Stimulated activated CD4-positive, alpha-beta T cell treated with anti-CD3 and anti-CD28 coated beads, Interleukin-1b, Interleukin-23, amount 100 ng/mL, for 48 hours (primary cell): ENCODE measurements around the gene KERA.
"Not testable (repeated sequence)": the region's sequence is repeated elsewhere in the genome, so short reads cannot be mapped to it uniquely, and the experiment has no call there.

ENCODE experiments used
- DNase-seq: peaks from one replicate; pipeline ENCODE4 v3.0.0-alpha.2; 2020

Gene KERA, protein sequence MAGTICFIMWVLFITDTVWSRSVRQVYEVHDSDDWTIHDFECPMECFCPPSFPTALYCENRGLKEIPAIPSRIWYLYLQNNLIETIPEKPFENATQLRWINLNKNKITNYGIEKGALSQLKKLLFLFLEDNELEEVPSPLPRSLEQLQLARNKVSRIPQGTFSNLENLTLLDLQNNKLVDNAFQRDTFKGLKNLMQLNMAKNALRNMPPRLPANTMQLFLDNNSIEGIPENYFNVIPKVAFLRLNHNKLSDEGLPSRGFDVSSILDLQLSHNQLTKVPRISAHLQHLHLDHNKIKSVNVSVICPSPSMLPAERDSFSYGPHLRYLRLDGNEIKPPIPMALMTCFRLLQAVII

GRCh38 chr12:91057368-91058165, at the start of gene KERA:
Gene KERA (minus strand): TSS chr12:91058024. CDS start chr12:91056281, 1,743 bp downstream.
- DNase-seq, result no peak

- DNase-seq, result no peak
These were observed 48.5 kb upstream of the KERA start for GRCh38 chr12:91106283-91106682.

DNA sequence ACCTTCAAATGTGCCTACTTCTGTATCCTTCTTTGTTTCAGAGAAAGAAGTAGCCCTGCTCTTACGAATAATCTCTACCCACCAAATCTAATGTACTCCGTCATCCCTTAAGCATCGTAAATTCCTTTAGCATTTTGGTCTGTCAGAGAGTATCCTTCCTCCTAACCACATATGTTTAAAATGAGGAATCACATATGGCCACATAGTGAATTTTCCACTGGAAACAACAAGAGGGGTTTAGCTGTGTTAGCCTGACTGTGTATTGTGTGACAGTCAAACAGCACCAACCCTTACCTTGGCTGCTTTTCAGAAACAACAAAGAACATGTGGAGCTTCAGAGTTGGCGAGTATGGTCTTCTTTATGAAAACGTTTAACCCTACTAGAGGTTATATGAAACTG, 48.0 kb upstream of the KERA start:
- no peak for DNase-seq

DNA sequence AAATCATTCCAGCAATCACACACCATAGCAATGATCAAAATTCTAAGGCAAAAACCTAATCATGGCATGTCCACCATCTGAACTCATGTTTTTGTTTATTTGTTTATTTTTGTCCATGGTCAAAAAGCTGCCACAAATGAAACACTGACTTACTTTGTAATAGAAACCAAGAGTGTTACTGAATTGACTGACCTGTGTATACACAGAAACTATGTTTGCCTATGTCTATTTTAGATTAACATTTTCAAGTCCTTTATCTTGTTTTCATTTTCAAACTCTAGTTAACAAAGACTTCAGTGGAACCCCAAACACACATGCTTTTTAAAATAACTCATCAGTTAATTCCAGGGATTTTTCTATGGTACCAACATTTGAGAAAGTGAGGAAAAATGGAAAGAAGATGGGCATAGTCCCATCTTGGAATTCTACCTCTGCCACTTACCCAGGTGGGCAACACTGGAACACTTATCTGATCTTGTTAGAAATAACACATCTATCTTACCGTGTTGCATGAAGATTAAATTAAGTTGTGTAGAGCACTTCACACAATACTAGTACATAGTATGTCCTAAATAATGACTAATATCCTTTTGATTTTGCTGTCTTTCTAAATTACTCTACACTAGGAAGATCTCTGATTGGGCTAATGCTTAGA, 47.1 kb upstream of the KERA start:
- no peak for DNase-seq

DNA sequence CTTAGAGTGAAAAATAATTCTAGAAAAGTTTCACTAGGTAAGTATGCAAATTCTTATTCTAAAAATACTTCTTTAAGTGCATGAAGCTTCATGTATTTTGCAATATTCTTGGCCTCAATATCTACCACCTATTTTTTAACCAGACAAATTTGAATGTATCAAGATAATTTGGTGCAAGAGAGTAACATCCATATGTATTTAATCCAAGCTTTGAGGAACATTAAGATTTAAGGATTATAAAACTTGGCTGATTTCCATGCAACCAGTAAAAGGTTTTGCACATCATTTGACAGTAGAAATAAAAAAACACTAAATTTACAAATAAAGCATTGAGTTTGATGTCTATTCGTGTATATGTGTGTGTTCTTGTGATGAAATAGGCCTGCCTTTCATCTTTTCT, 45.8 kb upstream of the KERA start:
- no peak for DNase-seq

DNA sequence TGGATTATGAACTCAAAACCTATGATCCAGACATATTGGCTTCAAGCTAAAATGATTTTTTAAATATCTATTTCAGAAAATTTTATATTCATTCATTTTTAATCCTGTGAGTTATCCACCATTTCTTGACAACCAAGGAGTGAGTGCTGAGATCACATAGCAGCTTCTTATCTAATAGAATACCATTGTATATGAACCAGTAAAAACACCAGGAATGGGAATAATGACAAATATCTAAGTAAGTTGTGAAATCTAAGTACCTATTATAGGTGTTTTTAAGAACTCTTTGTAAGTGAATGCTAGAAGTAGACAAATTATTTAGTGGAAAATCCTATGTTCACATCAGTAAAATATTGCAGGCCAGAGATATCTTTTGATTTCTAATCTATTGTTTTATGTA, 45.3 kb upstream of the KERA start:
- no peak for DNase-seq

DNA sequence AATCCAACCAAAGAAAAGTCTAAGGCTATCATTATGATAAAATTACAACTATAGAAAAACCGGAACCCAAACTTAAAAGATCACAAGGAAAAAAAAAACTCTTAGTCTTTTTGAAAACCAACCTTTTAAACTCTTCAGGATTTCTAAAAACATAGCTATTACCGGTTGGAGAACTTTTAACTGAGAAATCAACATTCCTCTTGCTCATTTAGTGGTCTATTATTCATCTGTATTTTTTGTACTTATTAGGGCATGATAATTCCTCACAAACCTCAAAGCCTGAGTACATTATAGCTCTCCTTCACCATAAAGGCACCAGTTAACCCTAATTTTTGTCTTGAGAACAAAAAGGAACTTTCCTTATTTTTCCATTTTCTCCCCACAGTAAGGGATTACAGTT, 43.1 kb upstream of the KERA start:
- no peak for DNase-seq

- no peak for DNase-seq
These were observed 42.0 kb upstream of the KERA start for GRCh38 chr12:91099836-91100235.

GRCh38 chr12:91099341-91099740, 41.5 kb upstream of the KERA start:
- DNase-seq, result no peak

DNA sequence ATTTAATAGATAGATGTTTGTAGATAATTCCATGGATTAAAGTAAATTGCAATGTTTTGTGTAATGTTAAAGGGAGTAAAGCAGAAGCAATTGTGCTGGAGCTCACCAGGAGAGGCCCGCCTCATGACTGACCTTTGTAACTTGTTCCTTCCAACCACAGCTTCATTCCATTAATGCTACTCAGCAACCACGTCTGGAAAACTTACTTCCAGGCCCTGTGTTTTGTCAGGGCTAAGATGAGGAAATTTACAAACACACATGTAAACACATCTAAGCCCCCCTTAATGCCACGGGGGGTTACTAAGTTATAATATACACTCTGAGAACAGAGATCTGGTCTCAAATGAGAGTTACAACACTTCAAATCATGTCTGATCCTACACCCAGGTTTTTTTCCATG, 41.1 kb upstream of the KERA start:
- no peak for DNase-seq

- no peak for DNase-seq
These were observed 40.6 kb upstream of the KERA start for GRCh38 chr12:91098461-91098860.

- no peak for DNase-seq
These were observed 37.1 kb upstream of the KERA start for GRCh38 chr12:91094957-91095356.

DNA sequence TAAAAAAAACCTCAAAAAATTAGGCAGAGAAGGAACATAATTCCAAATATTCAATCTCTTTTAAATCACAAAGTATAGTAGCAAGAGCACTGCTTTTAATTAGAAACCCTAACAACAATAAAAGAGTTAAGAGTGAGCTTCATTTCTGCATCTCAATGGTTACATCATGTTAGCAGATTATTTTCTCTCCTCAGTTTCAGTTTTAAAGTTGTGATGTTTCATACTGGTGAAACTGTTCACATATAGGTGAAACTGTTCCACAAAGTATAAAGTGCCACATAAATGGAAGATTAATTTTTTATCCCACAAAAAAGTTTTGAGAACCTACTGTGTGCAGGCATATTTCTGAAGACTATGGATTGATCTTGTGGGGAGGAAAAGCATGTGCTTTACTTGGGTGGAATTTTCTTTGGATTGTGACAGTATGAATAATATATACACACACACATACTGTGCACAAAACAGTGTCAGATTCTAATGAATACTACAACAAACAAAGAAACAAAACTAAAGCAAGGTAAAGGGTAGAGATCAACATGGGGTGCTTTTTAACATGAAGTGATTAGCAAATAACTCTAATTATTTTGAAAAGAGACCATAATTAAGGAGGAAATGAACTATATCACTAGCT, 36.3 kb upstream of the KERA start:
- DNase-seq, result no peak

GRCh38 chr12:91093341-91093740, 35.5 kb upstream of the KERA start:
- DNase-seq, result no peak

- DNase-seq, result no peak
These were observed 34.3 kb upstream of the KERA start for GRCh38 chr12:91091916-91092715.

- DNase-seq, result not testable (repeated sequence)
These were observed 32.1 kb upstream of the KERA start for GRCh38 chr12:91089953-91090352.

- DNase-seq, result no peak
These were observed 22.2 kb upstream of the KERA start for GRCh38 chr12:91080041-91080440.

DNA sequence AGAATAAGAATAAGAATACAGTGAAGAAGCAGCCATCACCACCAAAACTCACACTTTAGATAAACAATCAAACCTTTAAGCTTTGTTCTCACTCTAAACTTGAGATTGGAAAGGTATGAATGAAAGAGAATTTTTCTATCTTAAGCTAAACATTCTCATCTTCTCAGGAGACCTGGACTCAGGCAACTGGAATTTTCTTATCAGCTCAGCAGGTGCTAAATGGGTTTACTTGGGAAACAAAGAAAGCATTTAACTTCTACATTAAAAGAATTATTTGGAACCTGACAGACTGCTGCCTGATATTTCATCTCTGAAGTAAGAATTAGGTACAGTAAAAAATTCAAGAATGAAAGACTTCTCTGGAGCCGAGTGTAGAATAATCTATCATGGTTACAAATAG, 20.7 kb upstream of the KERA start:
- no peak for DNase-seq

DNA sequence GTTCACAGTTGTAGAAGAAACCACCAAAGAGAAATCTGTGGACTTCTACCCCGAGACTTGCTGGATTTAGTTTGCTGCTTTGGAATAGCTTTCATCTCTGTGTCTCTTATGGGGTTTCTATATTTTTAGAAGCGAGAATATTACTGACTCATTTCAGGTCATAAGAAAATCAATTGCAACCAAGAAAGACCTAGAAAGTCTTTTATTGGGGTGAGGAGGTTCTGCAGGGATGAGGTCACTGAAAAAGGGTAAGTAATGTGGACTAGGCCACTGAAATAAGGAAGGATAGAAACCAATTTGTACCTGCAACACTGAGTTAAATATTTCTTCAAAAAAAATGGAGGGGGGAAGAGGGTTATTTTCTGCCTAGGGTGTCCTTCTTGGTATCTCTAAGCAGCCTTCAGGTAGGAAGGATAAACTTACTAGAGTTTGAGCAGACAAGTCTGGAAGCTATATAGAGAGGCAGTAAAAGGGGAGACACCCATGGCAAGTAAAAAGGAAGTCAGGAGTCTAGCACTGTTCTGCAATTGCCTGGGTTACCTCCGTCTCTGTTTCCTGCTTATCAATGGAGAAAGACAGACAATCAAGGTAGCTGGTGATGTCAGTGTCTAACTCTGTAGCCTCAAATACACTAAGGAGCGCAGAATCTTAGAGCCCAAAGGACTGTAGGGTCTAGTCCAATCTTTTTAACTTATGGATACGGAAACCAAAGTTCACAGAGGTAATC, 19.6 kb upstream of the KERA start:
- no peak for DNase-seq

- no peak for DNase-seq
These were observed 17.0 kb upstream of the KERA start for GRCh38 chr12:91074851-91075250.

DNA sequence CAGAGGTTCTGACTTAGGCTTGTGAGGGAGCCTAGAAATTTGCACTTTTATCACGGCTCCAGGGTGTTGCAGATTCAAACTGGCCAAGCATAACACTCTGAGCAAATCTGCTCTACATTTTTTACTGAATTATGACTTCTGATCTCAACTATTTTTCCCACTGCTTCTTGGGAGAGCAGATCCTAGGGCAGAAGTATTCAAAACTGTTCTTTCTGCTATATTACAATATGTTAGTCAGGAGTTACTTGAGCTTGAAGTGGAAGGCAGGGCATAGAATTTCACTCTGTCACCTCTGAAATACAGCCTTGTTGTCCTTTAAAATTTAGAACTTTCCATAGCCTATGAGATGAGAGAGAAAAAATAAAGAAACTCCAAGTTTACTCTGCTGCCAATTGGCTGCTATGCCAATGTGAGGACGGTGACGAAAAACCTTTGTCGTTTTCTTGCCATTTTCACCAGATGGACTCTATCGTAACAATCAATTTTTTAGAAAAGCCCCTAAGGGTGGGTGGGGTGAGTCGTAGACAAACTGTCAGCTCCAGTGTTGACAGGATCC, 16.4 kb upstream of the KERA start:
- no peak for DNase-seq

GRCh38 chr12:91073426-91073825, 15.6 kb upstream of the KERA start:
- no peak for DNase-seq
